Measurements from ENCODE around the gene RCOR1. TPM values are rescaled to one million over a fixed set of nuclear protein-coding genes. Genes with fewer than 3 reads are reported as not detected.

Gene RCOR1
- polyA plus RNA-seq, 4 donors, result 31.6 to 41.5 (median 34.5) TPM

GRCh38 chr14:102697501-102697900 is 105.1 kb downstream of the RCOR1 start:
- DNase-seq (ENCODE audit: low read depth in 4 of 4, low spot score in 3 of 4), result no peak

GRCh38 chr14:102699416-102700110 is 107.1 kb downstream of the RCOR1 start:
- DNase-seq (ENCODE audit: low read depth in 4 of 4, low spot score in 3 of 4), result no peak

DNA sequence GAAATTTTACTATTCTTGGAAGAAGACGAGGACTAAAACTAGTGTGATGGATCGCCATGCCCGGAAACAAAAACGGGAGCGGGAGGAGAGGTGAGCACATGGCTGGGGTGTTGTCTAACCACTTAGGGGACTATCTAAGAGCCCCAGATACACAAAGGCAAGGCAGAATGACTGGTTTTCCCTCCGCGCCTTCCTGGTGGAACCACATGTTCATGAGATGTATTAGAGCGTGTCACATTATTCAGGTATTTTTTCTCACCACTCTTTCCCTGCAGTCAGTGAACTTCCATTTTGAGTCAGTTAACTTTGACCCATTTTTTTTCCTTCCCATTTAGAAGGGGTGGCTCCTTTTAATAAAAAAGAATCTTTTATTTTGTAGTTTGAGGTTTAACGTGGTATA is 116.0 kb downstream of the RCOR1 start:
- no peak for DNase-seq (ENCODE audit: low read depth in 4 of 4, low spot score in 3 of 4)

DNA sequence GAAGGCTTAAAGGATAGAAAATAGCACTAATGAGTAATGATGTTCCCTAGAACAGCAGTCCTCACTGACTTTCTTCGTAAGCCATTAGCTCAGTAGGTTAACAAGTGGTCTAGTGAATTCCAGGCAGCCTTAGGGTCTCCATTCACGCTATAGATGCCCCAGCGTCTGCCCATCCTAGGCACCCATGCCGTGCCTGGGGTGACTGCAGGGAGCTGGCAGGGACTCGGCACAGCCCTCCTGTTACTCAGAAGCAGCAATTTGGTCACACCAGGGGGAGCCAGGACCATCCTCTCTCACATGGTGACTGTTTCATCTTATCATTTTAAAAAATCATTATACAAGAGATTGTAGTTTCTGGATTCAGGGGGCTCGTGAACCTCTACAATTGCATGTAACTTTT is 118.8 kb downstream of the RCOR1 start:
- no peak for DNase-seq (ENCODE audit: low read depth in 4 of 4, low spot score in 3 of 4)

GRCh38 chr14:102711946-102712345 is 119.5 kb downstream of the RCOR1 start:
- no peak for DNase-seq (ENCODE audit: low read depth in 4 of 4, low spot score in 3 of 4)

GRCh38 chr14:102717276-102717675 is 124.8 kb downstream of the RCOR1 start:
- DNase-seq (ENCODE audit: low read depth in 4 of 4, low spot score in 3 of 4), result no peak

DNA sequence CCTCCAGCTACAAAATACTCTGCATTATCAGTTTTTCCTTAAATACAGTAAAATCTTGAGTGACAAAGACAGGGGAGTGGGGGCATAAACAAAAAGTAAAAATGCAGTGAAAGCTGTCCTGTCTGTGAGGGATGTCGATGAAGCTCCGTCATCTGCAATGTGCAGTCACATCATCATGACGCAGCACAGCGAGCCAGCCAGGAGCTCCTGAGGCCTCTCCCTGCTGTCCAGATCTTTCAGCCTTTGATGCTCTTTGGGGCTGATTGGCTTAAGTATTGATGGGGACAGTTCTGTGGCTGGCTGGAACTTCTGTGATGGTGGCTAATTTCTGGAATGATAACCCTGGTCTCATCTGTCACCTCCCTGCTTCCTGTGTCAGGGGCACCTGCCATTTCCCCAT is 130.2 kb downstream of the RCOR1 start:
- no peak for DNase-seq (ENCODE audit: low read depth in 4 of 4, low spot score in 3 of 4)

GRCh38 chr14:102723650-102724049 is 131.2 kb downstream of the RCOR1 start:
- DNase-seq (ENCODE audit: low read depth in 4 of 4, low spot score in 3 of 4), result no peak

GRCh38 chr14:102726191-102726949 is 133.9 kb downstream of the RCOR1 start:
- DNase-seq (ENCODE audit: low read depth in 4 of 4, low spot score in 3 of 4), result no peak

- DNase-seq (ENCODE audit: low read depth in 4 of 4, low spot score in 3 of 4), result no peak
Observed at GRCh38 chr14:102727336-102728095, 135.1 kb downstream of the RCOR1 start.

GRCh38 chr14:102728501-102728900 is 136.1 kb downstream of the RCOR1 start:
- DNase-seq (ENCODE audit: low read depth in 4 of 4, low spot score in 3 of 4), result no peak

DNA sequence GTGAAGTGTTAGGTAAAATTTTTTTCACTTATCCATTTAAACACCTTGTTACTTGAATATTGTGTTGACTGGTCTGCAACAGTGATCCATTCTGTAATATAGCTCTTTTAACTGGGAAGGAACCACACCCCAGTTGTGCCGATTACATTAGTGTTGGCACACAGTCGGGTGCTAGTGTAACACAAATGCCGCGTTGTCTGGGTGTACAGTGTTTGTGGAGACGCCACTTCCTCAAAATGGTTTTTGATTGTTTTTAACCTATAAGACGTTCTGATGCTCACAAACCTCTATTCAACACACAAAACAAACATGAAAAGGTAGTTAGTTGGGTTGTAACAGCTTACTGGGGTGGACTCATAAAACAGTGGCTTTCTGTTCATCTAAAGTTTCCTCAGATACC is 136.8 kb downstream of the RCOR1 start:
- no peak for DNase-seq (ENCODE audit: low read depth in 4 of 4, low spot score in 3 of 4)

GRCh38 chr14:102729825-102730224 is 137.4 kb downstream of the RCOR1 start:
- no peak for DNase-seq (ENCODE audit: low read depth in 4 of 4, low spot score in 3 of 4)

GRCh38 chr14:102731101-102731870 is 138.8 kb downstream of the RCOR1 start:
- DNase-seq (ENCODE audit: low read depth in 4 of 4, low spot score in 3 of 4), result no peak

DNA sequence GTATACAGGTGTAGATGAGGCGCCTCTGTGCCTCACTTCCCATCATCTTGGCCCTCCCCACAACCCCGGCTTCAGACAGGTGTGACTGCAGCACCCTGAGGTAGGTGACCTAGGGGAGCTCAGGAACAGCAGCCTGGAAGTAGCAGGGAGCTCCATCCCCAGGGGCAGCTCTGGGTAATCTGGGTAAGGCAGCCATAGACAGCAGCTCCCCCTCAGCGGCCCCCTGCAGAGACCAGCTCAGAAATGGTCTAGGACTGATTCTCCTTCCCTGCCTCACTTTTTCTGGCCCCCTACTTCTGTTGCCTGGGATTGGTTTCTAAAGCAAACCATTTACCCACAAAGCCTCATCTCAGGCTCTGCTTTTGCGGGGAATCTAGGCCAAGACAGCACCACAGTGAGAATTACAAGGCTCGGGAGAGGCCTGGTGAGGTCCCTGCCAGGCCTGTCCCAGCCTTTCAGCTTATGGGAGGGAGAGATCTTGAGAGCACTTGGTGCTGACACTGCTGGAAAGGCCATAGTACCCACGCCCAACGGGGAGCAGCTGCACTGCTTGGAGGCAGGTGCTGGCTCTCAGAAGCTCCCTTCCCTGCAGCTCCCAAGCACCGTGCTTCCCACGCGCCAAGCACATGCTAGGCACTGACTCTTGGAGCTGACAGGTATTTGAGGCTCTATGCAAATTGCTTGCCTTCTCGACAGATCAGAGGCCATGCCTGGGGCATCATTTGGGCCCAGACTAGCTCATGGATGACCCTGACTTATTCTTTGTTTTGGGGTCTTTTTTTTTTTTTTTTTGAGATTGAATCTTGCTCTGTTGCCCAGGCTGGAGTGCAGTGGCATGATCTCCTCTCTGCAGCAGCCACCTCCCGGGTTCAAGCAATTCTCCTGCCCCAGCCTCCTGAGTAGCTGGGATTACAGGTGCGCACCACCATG is 139.7 kb downstream of the RCOR1 start:
- no peak for DNase-seq (ENCODE audit: low read depth in 4 of 4, low spot score in 3 of 4)

DNA sequence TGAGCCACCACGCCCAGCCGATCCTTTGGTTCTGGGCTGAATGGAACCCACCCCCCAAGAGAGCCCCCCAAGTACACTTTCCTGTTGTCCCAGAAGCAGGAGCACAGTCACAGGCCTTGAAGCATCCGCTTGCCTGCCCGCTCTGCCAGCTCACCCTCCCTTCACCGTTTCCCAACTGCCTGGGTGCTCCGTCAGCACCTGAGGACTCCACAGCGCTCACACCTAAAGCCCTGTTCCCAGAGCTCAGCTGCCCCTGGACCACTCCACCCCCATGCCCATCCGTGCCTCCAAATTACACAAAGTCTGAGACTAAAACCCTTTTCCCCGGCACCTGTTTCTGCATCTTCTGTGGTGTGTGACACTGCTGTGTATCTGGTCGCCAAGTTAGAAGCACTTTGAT is 140.5 kb downstream of the RCOR1 start:
- no peak for DNase-seq (ENCODE audit: low read depth in 4 of 4, low spot score in 3 of 4)

DNA sequence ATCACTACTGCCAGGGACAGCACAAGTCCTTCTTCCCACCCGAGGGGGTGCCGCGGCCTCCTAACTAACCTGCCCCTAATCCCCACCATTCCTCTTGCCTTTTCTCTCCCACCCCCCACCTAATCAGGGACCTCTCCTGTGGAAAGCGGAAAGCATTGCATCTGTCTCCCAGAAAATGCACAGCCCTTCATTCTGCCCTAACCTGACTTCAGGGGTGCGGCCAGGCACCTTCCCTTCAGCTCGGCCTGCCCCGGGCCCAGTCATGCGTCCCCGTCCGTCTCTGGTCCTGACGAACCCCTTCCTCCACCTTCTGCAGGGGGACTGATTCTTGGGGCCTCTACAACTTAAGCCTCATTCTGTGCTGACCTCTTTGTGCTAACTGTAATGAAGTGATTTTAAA is 140.9 kb downstream of the RCOR1 start:
- no peak for DNase-seq (ENCODE audit: low read depth in 4 of 4, low spot score in 3 of 4)

DNA sequence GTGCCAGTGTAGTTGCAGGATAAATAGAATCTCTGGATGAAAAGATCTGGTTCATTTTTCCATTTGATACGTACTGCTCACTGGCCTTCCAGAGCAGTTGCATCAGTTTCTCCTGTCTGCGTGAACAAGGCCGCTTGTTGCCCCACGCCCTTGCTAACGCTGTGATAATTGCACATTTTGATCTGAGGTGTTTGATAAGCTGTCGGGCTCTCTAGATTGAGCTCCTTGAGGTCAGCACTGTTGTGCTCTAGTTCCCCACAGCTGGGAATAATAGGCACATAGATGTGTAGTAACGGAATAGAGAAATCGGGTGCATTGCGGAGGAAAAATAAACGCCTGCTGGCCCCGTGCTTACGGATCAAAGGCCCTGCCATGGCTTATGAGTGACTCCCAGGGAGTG is 142.0 kb downstream of the RCOR1 start:
- DNase-seq (ENCODE audit: low read depth in 4 of 4, low spot score in 3 of 4), result no peak

GRCh38 chr14:102736956-102737355 is 144.5 kb downstream of the RCOR1 start:
- DNase-seq (ENCODE audit: low read depth in 4 of 4, low spot score in 3 of 4), result no peak

Data from right renal pelvis (tissue), 4 donors.